Activated B cell treated with CpG ODN at 0.5 μM for 24 hours (primary cell): ENCODE data around the gene TSPAN9. TPM values are rescaled to one million over a fixed set of nuclear protein-coding genes. Genes with fewer than 3 reads are reported as not detected.

Source experiments
- ATAC-seq: fragments of 200-7000 bp; cut with Tn5 transposase; one replicate; pipeline ENCODE4 v1.10.0; 2021; ENCODE audit warnings: low read depth, mild to moderate bottlenecking, moderate library complexity
- CTCF ChIA-PET: fragments of 350-600 bp; sonication (Branson Sonifier 250); formaldehyde crosslinking; loops from one replicate; lab custom pipeline; 2021; ENCODE audit warnings: antibody characterized with exemption; lab: Charles Lee
- POLR2A ChIA-PET: fragments of 350-600 bp; sonication (Branson Sonifier 250); formaldehyde crosslinking; loops from one replicate; lab custom pipeline; 2021; ENCODE audit warnings: antibody characterized with exemption; lab: Charles Lee
- DNase-seq: peaks from one replicate; pipeline ENCODE4 v3.0.0; 2022
- H3K27ac Mint-ChIP-seq: one replicate; pipeline ENCODE4 v1.8.0; 2020; ENCODE audit warnings: mixed read lengths
- H3K27me3 Mint-ChIP-seq: one replicate; pipeline ENCODE4 v1.8.0; 2021; ENCODE audit warnings: mixed read lengths
- H3K36me3 Mint-ChIP-seq: one replicate; pipeline ENCODE4 v1.8.0; 2021; ENCODE audit warnings: low read depth, mixed read lengths
- H3K4me1 Mint-ChIP-seq: one replicate; pipeline ENCODE4 v1.8.0; 2021; ENCODE audit warnings: mixed read lengths
- H3K4me3 Mint-ChIP-seq: one replicate; pipeline ENCODE4 v1.8.0; 2020; ENCODE audit warnings: mild to moderate bottlenecking, mixed read lengths
- H3K9me3 Mint-ChIP-seq: one replicate; pipeline ENCODE4 v1.8.0; 2020; ENCODE audit warnings: mixed read lengths
- intact Hi-C: fragments of 100-400 bp; cut with micrococcal nuclease; formaldehyde crosslinking; loops from one replicate; pipeline ENCODE4 v1.15.1; 2024
- total RNA-seq: library from RNA; stranded (reverse); gene quantifications from 2 replicates; pipeline ENCODE4 v1.2.3, GENCODE V29; 2022
- TF ChIP-seq, protein P1 (sequence below): fragments of 200-600 bp; IDR thresholded peaks from one replicate; pipeline ENCODE4 v1.8.0; 2022; ENCODE audit warnings: antibody characterized with exemption, mild to moderate bottlenecking

Gene TSPAN9
- total RNA-seq, 1 donor from 2014 or later, result 0.20 TPM

DNA sequence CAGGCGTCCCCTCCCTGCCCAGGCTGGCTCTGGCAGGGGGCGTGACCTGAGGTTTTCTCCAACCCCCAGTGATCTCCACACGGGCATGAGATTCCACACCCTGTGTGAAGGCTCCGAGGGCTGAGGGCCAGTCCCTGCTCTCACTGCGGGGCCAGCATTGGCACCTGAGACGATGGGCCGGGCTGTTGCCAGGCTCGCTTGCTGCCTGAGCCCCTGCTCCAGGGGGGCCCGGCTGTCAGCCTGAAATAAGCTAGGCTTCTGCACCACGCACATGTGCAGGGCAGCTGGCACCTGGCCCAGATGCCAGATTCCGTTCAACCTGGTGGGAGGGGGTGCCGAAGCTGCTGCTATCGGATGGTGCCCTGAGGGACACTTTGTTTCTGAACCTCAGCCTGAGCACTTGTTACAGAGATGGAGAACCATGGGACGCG, 217.3 kb downstream of the TSPAN9 start:
- POLR2A ChIA-PET, result no interaction called here
- TF ChIP-seq, protein P1, sequence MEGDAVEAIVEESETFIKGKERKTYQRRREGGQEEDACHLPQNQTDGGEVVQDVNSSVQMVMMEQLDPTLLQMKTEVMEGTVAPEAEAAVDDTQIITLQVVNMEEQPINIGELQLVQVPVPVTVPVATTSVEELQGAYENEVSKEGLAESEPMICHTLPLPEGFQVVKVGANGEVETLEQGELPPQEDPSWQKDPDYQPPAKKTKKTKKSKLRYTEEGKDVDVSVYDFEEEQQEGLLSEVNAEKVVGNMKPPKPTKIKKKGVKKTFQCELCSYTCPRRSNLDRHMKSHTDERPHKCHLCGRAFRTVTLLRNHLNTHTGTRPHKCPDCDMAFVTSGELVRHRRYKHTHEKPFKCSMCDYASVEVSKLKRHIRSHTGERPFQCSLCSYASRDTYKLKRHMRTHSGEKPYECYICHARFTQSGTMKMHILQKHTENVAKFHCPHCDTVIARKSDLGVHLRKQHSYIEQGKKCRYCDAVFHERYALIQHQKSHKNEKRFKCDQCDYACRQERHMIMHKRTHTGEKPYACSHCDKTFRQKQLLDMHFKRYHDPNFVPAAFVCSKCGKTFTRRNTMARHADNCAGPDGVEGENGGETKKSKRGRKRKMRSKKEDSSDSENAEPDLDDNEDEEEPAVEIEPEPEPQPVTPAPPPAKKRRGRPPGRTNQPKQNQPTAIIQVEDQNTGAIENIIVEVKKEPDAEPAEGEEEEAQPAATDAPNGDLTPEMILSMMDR, result no peak
- ATAC-seq, result no peak
- no peaks in the 10 kb centered on the region for H3K9me3 Mint-ChIP-seq
- no peak overlapping the region for H3K4me3 Mint-ChIP-seq
- H3K36me3 Mint-ChIP-seq, result no peaks in the 10 kb centered on the region
- H3K27ac Mint-ChIP-seq, result no peak overlapping the region
- H3K4me1 Mint-ChIP-seq, result no peaks in the 10 kb centered on the region
- CTCF ChIA-PET, result no interaction called here
- intact Hi-C loops, result no loop called here
- DNase-seq, result no peak
- H3K27me3 Mint-ChIP-seq, result peaks cover 15% of the 10 kb centered on the region

DNA sequence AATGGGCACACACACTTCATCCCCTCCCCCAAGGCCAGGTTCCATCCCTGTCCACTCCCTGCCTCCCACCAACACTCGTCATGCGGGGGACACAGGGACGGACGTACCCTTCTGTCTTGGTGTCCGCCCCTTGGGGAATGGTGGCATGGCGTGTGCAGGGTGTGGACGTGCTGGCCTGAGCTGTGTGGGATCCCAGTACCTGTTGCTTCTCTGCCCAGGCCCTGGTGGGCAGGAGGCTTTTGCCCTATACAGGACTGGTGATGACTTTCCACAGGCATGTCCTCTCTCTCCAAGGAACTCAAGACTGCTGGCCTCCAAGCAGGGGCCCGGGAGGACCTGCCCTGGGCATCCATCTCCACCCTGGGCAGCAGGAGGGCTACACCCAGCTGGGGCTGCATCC, 218.0 kb downstream of the TSPAN9 start:
- POLR2A ChIA-PET, result no interaction called here
- TF ChIP-seq, protein P1, result no peak
- intact Hi-C loops, result no loop called here
- CTCF ChIA-PET, result interaction anchor here (0.9 kb wide), 1 partner anchor 508 kb away, joined by 3 read pairs; no protein-coding TSS in a partner anchor
- H3K4me3 Mint-ChIP-seq, result no peak overlapping the region
- no peak overlapping the region for H3K27ac Mint-ChIP-seq
- no peaks in the 10 kb centered on the region for H3K9me3 Mint-ChIP-seq
- H3K4me1 Mint-ChIP-seq, result peaks cover 7% of the 10 kb centered on the region
- H3K27me3 Mint-ChIP-seq, result peaks cover 15% of the 10 kb centered on the region
- DNase-seq, result no peak
- H3K36me3 Mint-ChIP-seq, result no peaks in the 10 kb centered on the region
- ATAC-seq, result no peak

DNA sequence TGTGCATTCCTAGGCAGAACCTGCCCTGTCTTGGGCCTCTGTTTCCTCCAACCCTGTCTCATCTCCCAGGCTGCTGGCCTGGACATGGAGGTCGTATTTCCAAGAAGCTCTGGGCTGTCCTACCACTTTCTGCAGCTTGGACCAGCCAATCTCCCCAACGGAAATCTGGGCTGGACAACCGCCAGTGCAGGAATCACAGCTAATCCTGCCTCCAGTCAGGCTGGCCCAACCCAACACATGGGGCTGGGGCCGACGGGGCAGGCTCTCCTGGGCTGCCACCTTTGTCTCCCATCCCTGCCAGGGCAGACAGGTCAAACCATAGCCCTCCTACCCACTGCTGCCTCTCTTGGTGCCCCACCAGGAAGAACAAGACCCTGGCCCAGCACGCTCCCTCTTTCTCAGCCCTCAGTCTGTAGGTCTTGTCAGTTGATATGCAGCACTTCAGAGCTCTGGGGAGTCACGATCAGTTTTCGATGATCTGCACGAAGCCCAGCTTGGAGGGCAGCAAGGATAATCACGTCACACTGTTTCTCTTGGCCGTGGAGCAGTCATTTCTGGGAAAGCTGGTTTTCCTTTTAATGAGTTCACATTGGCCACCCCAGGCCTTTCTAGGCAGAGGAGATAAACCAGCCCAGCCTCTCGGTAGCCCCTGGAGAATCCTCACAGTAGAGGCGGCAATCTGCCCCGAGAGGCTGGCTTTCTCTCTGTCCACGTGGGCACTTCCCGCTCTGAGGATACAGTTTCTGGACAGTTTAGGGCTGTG, 218.6 kb downstream of the TSPAN9 start:
- CTCF ChIA-PET, result interaction anchor here (0.9 kb wide), 1 partner anchor 508 kb away, joined by 3 read pairs; no protein-coding TSS in a partner anchor
- POLR2A ChIA-PET, result no interaction called here
- TF ChIP-seq, protein P1, result no peak
- ATAC-seq (no peak), DNase-seq (no peak)
- Mint-ChIP-seq H3K36me3 (no peaks in the 10 kb centered on the region), H3K4me1 (peaks cover 11% of the 10 kb centered on the region), H3K27ac (no peak overlapping the region), H3K9me3 (no peaks in the 10 kb centered on the region), H3K4me3 (no peak overlapping the region), H3K27me3 (peaks cover 17% of the 10 kb centered on the region)
- intact Hi-C loops, result no loop called here

DNA sequence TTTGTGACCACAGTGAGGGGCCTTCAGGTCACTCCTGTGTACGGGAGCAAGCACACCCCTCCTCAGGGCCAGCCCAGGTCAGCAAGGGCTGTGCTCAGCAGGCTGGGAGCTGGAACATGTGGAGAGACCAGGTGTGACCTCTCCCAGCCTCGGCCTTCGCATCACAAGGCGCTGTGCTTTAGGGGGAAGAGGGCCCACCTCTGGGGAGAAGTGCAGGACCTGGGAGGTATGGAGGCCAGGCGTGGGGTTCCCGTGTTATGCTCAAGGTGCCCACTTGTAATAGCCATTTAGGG, 219.2 kb downstream of the TSPAN9 start:
- no peaks in the 10 kb centered on the region for H3K36me3 Mint-ChIP-seq
- TF ChIP-seq, protein P1, result no peak
- intact Hi-C loops, result no loop called here
- H3K4me3 Mint-ChIP-seq, result no peak overlapping the region
- ATAC-seq (no peak), DNase-seq (no peak)
- H3K27ac Mint-ChIP-seq, result no peak overlapping the region
- ChIA-PET POLR2A (no interaction called here), CTCF (no interaction called here)
- H3K9me3 Mint-ChIP-seq, result no peaks in the 10 kb centered on the region
- peaks cover 17% of the 10 kb centered on the region for H3K27me3 Mint-ChIP-seq
- peaks cover 11% of the 10 kb centered on the region for H3K4me1 Mint-ChIP-seq

DNA sequence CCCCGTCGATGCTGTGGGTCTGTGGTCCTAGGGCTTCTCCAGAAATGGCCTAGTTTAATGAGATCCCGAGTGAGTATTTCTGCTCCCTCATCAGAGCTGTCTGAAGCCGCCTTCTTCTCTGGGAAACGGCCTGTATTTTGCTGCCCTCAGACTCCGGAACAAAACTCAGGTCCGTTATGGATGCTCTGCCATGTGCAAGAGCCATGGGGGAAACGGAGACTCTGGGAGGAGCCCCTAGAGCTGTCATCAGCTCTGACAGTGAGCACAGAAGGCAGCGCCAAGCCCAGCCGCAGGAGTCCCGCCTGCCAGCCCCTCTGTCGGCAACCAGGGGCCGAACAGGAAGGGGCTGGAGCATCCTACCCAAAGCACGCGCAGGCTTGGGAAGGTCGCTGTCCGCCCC, 221.4 kb downstream of the TSPAN9 start:
- ChIA-PET CTCF (interaction anchor here (2.3 to 6.4 kb wide), 2 partner anchors 23 to 507 kb away, joined by 10 to 106 read pairs; no protein-coding TSS in a partner anchor), POLR2A (no interaction called here)
- no peaks in the 10 kb centered on the region for H3K36me3 Mint-ChIP-seq
- intact Hi-C loops, result no loop called here
- peaks cover 22% of the 10 kb centered on the region for H3K27me3 Mint-ChIP-seq
- TF ChIP-seq, protein P1, result no peak
- H3K27ac Mint-ChIP-seq, result no peak overlapping the region
- no peak for ATAC-seq
- H3K9me3 Mint-ChIP-seq, result no peaks in the 10 kb centered on the region
- no peak for DNase-seq
- H3K4me3 Mint-ChIP-seq, result no peak overlapping the region
- H3K4me1 Mint-ChIP-seq, result peaks cover 11% of the 10 kb centered on the region
